Fibroblast of mammary gland (primary cell): ENCODE data around the gene WWC2.
"Not testable (repeated sequence)": the region's sequence is repeated elsewhere in the genome, so short reads cannot be mapped to it uniquely, and the experiment has no call there.

ENCODE experiments used
- DNase-seq: peaks from one replicate; pipeline ENCODE4 v3.0.0-alpha.2; 2010; ENCODE audit warnings: low read depth
- H3K4me3 ChIP-seq: 2 replicates; pipeline ENCODE4 v1.5.1; 2011; ENCODE audit warnings: low read depth, mild to moderate bottlenecking, low read length, moderate library complexity; ENCODE audit not compliant: control insufficient read depth
- TF ChIP-seq, protein P1 (sequence below): conservative IDR thresholded peaks from 2 replicates; pipeline ENCODE4 v1.5.1; 2011; ENCODE audit warnings: low read depth, low read length, inconsistent platforms; ENCODE audit not compliant: control insufficient read depth, insufficient read depth

WWC2 gene

GRCh38 chr4:183107891-183108459 lies 8.9 kb downstream of the WWC2 start:
- TF ChIP-seq, protein P1, sequence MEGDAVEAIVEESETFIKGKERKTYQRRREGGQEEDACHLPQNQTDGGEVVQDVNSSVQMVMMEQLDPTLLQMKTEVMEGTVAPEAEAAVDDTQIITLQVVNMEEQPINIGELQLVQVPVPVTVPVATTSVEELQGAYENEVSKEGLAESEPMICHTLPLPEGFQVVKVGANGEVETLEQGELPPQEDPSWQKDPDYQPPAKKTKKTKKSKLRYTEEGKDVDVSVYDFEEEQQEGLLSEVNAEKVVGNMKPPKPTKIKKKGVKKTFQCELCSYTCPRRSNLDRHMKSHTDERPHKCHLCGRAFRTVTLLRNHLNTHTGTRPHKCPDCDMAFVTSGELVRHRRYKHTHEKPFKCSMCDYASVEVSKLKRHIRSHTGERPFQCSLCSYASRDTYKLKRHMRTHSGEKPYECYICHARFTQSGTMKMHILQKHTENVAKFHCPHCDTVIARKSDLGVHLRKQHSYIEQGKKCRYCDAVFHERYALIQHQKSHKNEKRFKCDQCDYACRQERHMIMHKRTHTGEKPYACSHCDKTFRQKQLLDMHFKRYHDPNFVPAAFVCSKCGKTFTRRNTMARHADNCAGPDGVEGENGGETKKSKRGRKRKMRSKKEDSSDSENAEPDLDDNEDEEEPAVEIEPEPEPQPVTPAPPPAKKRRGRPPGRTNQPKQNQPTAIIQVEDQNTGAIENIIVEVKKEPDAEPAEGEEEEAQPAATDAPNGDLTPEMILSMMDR = no peak
- no peak overlapping the region for H3K4me3 ChIP-seq
- DNase-seq = peak; percentile 28

DNA sequence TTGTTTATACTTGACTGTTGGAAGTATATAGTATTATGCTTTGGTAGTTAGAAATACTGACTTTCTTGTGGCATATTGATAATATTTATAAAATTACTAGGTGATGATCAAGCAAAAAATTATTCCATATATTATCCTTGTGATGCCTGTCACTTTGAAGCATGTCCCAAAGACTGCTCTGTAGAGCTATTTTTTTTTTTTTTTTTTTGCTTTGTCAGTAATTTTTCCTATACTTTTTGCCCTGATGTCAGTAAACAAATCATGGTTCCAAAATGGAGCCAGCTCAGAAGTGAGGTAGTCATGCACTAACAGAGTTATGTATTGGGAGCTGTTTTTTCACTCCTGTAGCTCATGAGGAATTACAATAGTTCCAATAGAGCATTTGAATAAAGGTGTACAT lies 11.2 kb downstream of the WWC2 start:
- TF ChIP-seq, protein P1 = no peak
- no peak overlapping the region for H3K4me3 ChIP-seq
- DNase-seq = no peak

DNA sequence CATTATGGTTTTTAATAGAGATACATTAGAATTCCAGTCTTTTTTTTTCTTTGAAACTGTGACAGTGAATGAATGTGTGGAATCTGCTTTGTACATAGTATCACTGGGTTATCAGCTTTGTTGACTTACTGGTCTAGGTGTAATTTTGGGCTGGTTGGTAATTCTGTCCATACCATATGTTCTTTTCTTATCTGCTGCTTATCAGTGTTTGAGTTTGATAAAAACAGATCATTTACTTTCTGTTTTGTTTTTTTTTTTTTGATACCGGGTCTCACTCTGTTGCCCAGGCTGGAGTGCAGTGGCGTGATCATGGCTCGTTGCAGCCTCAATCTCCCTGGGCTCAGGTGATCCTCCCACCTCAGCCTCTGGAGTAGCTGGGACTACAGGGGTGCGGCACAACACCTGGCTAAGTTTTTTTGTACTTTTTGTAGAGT lies 12.4 kb downstream of the WWC2 start:
- no peak for DNase-seq
- H3K4me3 ChIP-seq = no peak overlapping the region
- TF ChIP-seq, protein P1 = no peak

- no peak for DNase-seq
- TF ChIP-seq, protein P1 = no peak
- H3K4me3 ChIP-seq = no peak overlapping the region
These were observed 19.1 kb downstream of the WWC2 start for GRCh38 chr4:183118141-183118540.

DNA sequence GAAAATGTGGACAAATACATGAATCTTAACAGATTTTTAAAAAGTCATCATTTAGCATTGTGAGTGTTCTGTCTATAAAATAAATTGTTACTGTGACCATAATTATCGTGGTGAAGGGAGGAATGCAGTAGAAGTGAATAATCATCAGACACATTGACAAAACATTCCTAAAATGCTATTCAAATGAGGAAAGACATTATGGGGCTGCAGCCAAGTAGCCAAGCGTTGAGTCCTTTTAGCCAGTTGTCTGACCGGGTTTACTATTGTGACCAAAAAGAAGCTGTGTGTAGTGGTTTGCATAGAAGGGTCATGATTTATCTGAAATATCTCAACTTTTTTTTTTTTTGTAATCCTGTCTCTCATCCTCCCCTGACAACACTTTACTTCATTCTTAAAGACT lies 19.5 kb downstream of the WWC2 start:
- peak; percentile 80 for DNase-seq
- TF ChIP-seq, protein P1 = no peak
- H3K4me3 ChIP-seq = no peak overlapping the region

GRCh38 chr4:183121660-183122059 lies 22.6 kb downstream of the WWC2 start:
- not testable (repeated sequence) for H3K4me3 ChIP-seq, DNase-seq

GRCh38 chr4:183124228-183124627 lies 25.2 kb downstream of the WWC2 start:
- H3K4me3 ChIP-seq = no peak overlapping the region
- no peak for DNase-seq
- TF ChIP-seq, protein P1 = no peak
